Epithelial cell of proximal tubule (primary cell): Measurements from ENCODE around the gene MUC6. TPM values are rescaled to one million over a fixed set of nuclear protein-coding genes. Genes with fewer than 3 reads are reported as not detected.

Source experiments
- DNase-seq: peaks from one replicate; pipeline ENCODE4 v3.0.0-alpha.2; 2011; ENCODE audit warnings: low read depth
- H3K4me3 ChIP-seq: 2 replicates; pipeline ENCODE4 v1.5.1; 2011; ENCODE audit warnings: low read depth, mild to moderate bottlenecking, low read length
- CTCF ChIP-seq: conservative IDR thresholded peaks from 2 replicates; pipeline ENCODE4 v1.5.1; 2012; ENCODE audit warnings: low read depth, mild to moderate bottlenecking, low read length
- total RNA-seq: library from RNA; depleted of rRNA; stranded (reverse); fragments of >200 nt; gene quantifications from 2 replicates; pipeline ENCODE4 v1.2.3, GENCODE V29; 2015

Gene MUC6
- total RNA-seq, 1 donor from 2014 or later: not detected

GRCh38 chr11:1034456-1035295, 1.8 kb downstream of the MUC6 start:
- DNase-seq: no peak
- no peak for TF ChIP-seq CTCF
- no peak overlapping the region for H3K4me3 ChIP-seq

GRCh38 chr11:1034001-1034400, 2.5 kb downstream of the MUC6 start:
- no peak overlapping the region for H3K4me3 ChIP-seq
- no peak for DNase-seq
- TF ChIP-seq CTCF: no peak

GRCh38 chr11:1033016-1033798, 3.3 kb downstream of the MUC6 start:
- H3K4me3 ChIP-seq: no peak overlapping the region
- DNase-seq: no peak
- TF ChIP-seq CTCF: no peak

- TF ChIP-seq CTCF: no peak
- H3K4me3 ChIP-seq: no peak overlapping the region
- no peak for DNase-seq
Measured at GRCh38 chr11:1032310-1032891, 4.1 kb downstream of the MUC6 start.

- no peak overlapping the region for H3K4me3 ChIP-seq
- no peak for TF ChIP-seq CTCF
- no peak for DNase-seq
Measured at GRCh38 chr11:1031121-1031899, 5.2 kb downstream of the MUC6 start.

- no peak for DNase-seq
- no peak for TF ChIP-seq CTCF
- H3K4me3 ChIP-seq: no peak overlapping the region
Measured at GRCh38 chr11:1030556-1030955, 6.0 kb downstream of the MUC6 start.
